ENCODE data around the gene C4A. TPM values are rescaled to one million over a fixed set of nuclear protein-coding genes. Genes with fewer than 3 reads are reported as not detected.
"Not testable (repeated sequence)": the region's sequence is repeated elsewhere in the genome, so short reads cannot be mapped to it uniquely, and the experiment has no call there.

C4A gene
- total RNA-seq, 1 experiment from 2014 or later, result 4.3 TPM

GRCh38 chr6:32002546-32003268, 20.9 kb downstream of the C4A start:
- H3K27ac Mint-ChIP-seq; H3K14ac ChIP-seq (ENCODE audit: insufficient read depth, low read length); H3K23me2 ChIP-seq (ENCODE audit: insufficient read length, low read depth, low read length, poor library complexity, severe bottlenecking); H3K27me3 Mint-ChIP-seq (ENCODE audit: low read depth); H3K27ac ChIP-seq (ENCODE audit: insufficient read length, low read depth, low read length); H3K9me3 ChIP-seq (ENCODE audit: control insufficient read depth, low read depth, low read length); H2AFZ ChIP-seq (ENCODE audit: low read length); H2BK5ac ChIP-seq (ENCODE audit: insufficient read length, low read length); H3T11ph ChIP-seq (ENCODE audit: low read length); H4K8ac ChIP-seq (replicated peaks; ENCODE audit: insufficient read length, low read depth, low read length); H3K4me3 Mint-ChIP-seq; H4K20me1 ChIP-seq (ENCODE audit: control insufficient read depth, insufficient read depth, insufficient read length); H3K23ac ChIP-seq (ENCODE audit: insufficient read length, low read depth, low read length); H3K79me2 ChIP-seq (ENCODE audit: insufficient read depth, low read length); H3K4me1 Mint-ChIP-seq; H3K4ac ChIP-seq (ENCODE audit: low read depth, low read length); DNase-seq; H3K9ac ChIP-seq (ENCODE audit: extremely low read depth, insufficient read length, low read length); H3K27me3 ChIP-seq (ENCODE audit: insufficient read depth, low read length); H3K56ac ChIP-seq (ENCODE audit: insufficient read length, low read depth, low read length); H2AK5ac ChIP-seq (ENCODE audit: insufficient read length, low read length); H4K91ac ChIP-seq (ENCODE audit: insufficient read length, low read depth, low read length); H2BK15ac ChIP-seq (ENCODE audit: low read depth, low read length); H3K36me3 Mint-ChIP-seq (ENCODE audit: insufficient read depth in 1 of 3, low read depth in 3 of 3); H3K79me1 ChIP-seq (ENCODE audit: insufficient read depth, low read depth, low read length, poor library complexity, severe bottlenecking); H3K4me1 ChIP-seq (ENCODE audit: insufficient read depth, low read length); H3K9me3 Mint-ChIP-seq; H2BK20ac ChIP-seq (ENCODE audit: low read depth, low read length, poor library complexity, severe bottlenecking); H4K5ac ChIP-seq (ENCODE audit: insufficient read length, low read depth, low read length); H3K4me2 ChIP-seq (ENCODE audit: insufficient read depth, insufficient read length, low read length); H3K18ac ChIP-seq (ENCODE audit: insufficient read length, low read depth, low read length); H2BK120ac ChIP-seq (ENCODE audit: low read depth, low read length, poor library complexity, severe bottlenecking); H2BK12ac ChIP-seq (ENCODE audit: insufficient read length, low read depth, low read length): not testable (repeated sequence)
- WGBS (ENCODE audit: extremely low coverage, insufficient read length, low lambda C conversion rate), result no CpG with 5 or more reads among the region's 15 CpGs

DNA sequence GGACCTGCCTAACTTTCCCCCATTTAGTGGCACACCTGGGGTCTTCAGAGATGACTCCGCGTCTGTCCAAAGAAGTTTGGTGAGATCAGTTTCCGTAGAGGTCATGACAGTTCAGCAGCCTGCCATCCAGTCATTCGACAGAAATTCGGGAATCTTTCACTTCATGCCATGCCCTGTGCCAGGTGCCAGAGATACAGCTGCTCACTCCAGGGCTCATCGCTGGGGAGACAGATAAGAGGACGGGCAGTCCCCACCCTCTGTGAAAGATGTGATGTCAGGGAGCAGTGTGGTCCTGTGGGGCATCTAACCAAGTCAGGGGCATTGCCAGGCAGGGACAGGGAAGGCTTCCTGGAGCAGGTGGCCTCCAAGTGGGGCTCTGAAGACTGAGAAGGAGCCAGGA, 21.4 kb downstream of the C4A start:
- WGBS (ENCODE audit: extremely low coverage, insufficient read length, low lambda C conversion rate), result no CpG with 5 or more reads among the region's 7 CpGs
- not testable (repeated sequence) for H3K4me1 ChIP-seq (ENCODE audit: insufficient read depth, low read length); H3K23me2 ChIP-seq (ENCODE audit: insufficient read length, low read depth, low read length, poor library complexity, severe bottlenecking); H3K36me3 Mint-ChIP-seq (ENCODE audit: insufficient read depth in 1 of 3, low read depth in 3 of 3); H3K9me3 ChIP-seq (ENCODE audit: control insufficient read depth, low read depth, low read length); H2AK5ac ChIP-seq (ENCODE audit: insufficient read length, low read length); H3K79me1 ChIP-seq (ENCODE audit: insufficient read depth, low read depth, low read length, poor library complexity, severe bottlenecking); H3T11ph ChIP-seq (ENCODE audit: low read length); H3K14ac ChIP-seq (ENCODE audit: insufficient read depth, low read length); H3K9ac ChIP-seq (ENCODE audit: extremely low read depth, insufficient read length, low read length); H3K27me3 Mint-ChIP-seq (ENCODE audit: low read depth); H4K20me1 ChIP-seq (ENCODE audit: control insufficient read depth, insufficient read depth, insufficient read length); H2BK20ac ChIP-seq (ENCODE audit: low read depth, low read length, poor library complexity, severe bottlenecking); H4K5ac ChIP-seq (ENCODE audit: insufficient read length, low read depth, low read length); H4K91ac ChIP-seq (ENCODE audit: insufficient read length, low read depth, low read length); H3K4ac ChIP-seq (ENCODE audit: low read depth, low read length); H4K8ac ChIP-seq (replicated peaks; ENCODE audit: insufficient read length, low read depth, low read length); H2AFZ ChIP-seq (ENCODE audit: low read length); H3K27me3 ChIP-seq (ENCODE audit: insufficient read depth, low read length); H2BK5ac ChIP-seq (ENCODE audit: insufficient read length, low read length); H3K27ac ChIP-seq (ENCODE audit: insufficient read length, low read depth, low read length); H2BK120ac ChIP-seq (ENCODE audit: low read depth, low read length, poor library complexity, severe bottlenecking); H3K4me3 Mint-ChIP-seq; H3K18ac ChIP-seq (ENCODE audit: insufficient read length, low read depth, low read length); H2BK12ac ChIP-seq (ENCODE audit: insufficient read length, low read depth, low read length); H3K56ac ChIP-seq (ENCODE audit: insufficient read length, low read depth, low read length); H3K4me2 ChIP-seq (ENCODE audit: insufficient read depth, insufficient read length, low read length); H2BK15ac ChIP-seq (ENCODE audit: low read depth, low read length); H3K27ac Mint-ChIP-seq; H3K23ac ChIP-seq (ENCODE audit: insufficient read length, low read depth, low read length); DNase-seq; H3K9me3 Mint-ChIP-seq; H3K4me1 Mint-ChIP-seq; H3K79me2 ChIP-seq (ENCODE audit: insufficient read depth, low read length)

Measured in H9 (cell line).